GM11168 (cell line): ENCODE measurements around the gene DELE1.
"Not testable (repeated sequence)": the region's sequence is repeated elsewhere in the genome, so short reads cannot be mapped to it uniquely, and the experiment has no call there.

ENCODE experiments used
- in situ Hi-C: fragments of 300-500 bp; cut with MboI; formaldehyde crosslinking; loops from one replicate; pipeline ENCODE4 v1.12.0; 2022; ENCODE audit warnings: low sequenced_read_pairs; ENCODE audit not compliant: unreplicated experiment

The DELE1 gene

GRCh38 chr5:141883892-141884318, 39.8 kb upstream of the DELE1 start:
- in situ Hi-C loops: loop anchor here (5.0 kb wide), 1 partner anchor 182 kb away; no protein-coding TSS in a partner anchor

GRCh38 chr5:141889282-141889871, 34.3 kb upstream of the DELE1 start:
- in situ Hi-C loops: no loop called here

GRCh38 chr5:141890429-141890828, 33.2 kb upstream of the DELE1 start:
- in situ Hi-C loops: not testable (repeated sequence)

- in situ Hi-C loops: no loop called here
Observed at GRCh38 chr5:141897425-141897824, 26.2 kb upstream of the DELE1 start.

DNA sequence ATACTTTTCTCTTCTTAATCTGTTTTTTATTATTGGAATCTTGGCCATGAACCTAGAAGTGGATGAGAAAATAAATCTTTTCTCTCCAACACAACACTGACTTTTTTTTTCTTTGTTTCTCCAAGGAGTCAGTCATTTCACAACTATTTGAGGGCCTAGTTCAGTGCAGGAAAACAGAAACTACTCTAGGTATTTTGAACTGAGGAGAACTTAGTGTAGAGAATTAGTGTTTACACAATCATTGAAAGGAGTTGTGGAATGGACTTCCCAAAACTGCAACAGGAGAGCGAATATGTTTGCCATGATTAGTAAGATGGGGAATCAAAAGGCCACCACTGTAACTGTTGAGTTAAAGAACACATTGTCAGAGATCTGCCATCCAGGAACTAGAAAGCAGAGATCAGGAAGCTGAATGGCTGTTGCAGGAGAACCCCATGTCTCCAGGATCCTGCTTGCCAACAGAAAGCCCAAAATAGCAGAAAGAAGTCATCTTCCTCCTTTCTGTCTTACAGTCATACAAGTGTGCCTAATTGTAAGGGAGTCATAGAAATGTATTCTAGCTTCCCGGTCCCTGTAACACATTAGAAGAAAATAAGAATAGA, 25.1 kb upstream of the DELE1 start:
- in situ Hi-C loops: no loop called here

GRCh38 chr5:141902015-141902814, 21.5 kb upstream of the DELE1 start:
- in situ Hi-C loops: no loop called here

DNA sequence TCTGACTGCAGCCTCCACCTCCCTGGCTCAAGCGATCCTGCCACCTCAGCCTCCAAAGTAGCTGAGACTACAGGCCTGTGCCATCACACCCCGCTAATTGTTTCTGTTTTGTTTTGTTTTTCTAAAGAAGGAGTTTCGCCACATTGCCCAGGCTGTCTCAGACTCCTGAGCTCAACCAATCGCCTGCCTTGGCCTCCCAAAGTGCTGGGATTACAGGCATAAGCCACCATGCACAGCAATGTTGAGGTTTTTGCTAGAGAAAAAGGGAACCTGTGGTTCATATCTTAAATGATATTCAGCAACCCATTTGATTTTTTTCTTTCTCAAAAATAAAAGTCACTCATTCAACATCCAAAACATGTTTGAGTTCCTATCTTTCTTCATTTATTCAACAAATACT, 20.4 kb upstream of the DELE1 start:
- in situ Hi-C loops: no loop called here

DNA sequence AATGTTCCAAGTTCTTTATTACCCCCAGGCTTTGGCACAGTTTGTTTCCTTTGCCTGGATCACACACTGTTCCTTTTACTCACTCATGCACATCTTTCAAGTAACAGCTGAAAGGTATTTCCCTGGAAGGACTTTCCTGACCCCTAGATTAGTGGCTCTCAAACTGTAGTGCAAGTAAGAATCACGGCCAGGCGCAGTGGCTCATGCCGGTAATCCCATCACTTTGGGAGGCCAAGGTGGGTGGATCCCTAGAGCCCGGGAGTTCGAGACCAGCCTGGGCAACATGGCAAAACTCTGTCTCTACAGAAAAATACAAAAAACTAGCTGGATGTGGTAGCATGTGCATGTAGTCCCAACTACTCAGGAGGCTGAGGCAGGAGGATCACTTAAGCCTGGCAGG, 19.1 kb upstream of the DELE1 start:
- in situ Hi-C loops: no loop called here

GRCh38 chr5:141906517-141906916, 17.2 kb upstream of the DELE1 start:
- in situ Hi-C loops: no loop called here

DNA sequence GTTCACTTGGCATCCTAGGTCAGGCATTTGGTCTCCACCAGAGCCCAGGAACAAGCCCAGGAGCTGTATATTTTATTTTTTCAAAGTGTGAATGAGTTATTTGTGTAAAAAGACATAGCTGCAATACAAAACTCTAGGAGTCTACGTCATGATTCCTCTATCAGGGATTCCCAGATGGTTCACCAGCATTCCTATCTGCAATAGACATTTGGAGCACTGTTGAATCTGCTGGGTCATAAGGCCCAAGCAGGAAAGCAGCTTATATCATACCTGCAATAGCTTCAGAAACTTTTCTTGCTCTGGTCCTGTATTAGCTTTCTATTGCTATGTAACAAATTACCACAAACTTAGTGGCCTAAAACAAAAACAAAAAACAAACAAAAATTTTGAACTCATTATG, 16.7 kb upstream of the DELE1 start:
- in situ Hi-C loops: no loop called here

GRCh38 chr5:141908796-141909195, 14.9 kb upstream of the DELE1 start:
- in situ Hi-C loops: no loop called here

DNA sequence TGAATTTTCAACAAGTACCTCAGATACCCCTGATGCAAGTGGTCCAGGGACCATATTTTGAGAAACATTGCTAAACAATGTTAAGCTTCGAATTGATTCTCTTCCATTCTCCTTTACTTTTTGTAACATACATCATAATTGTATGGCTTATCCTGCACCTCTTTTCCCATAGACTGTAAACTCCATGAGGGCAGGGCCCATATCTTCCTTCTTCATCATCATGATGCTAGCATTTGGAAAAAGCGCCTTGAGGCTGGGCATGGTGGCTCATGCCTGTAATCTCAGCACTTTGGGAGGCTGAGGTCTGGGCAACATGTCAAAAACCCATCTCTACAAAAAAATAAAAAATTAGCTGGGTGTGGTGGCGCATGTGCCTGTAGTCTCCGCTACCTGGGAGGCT, 14.5 kb upstream of the DELE1 start:
- in situ Hi-C loops: no loop called here

DNA sequence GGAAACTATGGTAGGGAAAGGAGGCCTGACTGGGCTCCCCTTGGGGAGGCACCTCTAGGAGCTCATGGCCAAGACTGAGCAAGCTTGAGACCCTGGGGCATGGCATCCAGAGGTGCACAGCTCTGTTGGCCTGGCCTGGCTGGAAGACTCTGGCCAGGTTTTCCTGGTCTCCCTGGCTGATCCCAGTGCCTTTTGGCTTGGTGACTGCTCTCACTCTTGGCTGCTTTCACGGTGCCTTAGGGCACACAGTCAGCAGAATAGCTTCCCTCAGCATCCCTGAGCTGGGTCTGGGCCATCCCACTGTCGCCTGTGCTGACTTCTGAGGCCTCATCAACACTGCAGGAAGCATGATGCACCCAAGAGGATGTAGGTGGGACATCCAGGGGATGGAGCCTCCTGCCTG, 13.4 kb upstream of the DELE1 start:
- in situ Hi-C loops: no loop called here

GRCh38 chr5:141913560-141914198, 10.0 kb upstream of the DELE1 start:
- in situ Hi-C loops: no loop called here

DNA sequence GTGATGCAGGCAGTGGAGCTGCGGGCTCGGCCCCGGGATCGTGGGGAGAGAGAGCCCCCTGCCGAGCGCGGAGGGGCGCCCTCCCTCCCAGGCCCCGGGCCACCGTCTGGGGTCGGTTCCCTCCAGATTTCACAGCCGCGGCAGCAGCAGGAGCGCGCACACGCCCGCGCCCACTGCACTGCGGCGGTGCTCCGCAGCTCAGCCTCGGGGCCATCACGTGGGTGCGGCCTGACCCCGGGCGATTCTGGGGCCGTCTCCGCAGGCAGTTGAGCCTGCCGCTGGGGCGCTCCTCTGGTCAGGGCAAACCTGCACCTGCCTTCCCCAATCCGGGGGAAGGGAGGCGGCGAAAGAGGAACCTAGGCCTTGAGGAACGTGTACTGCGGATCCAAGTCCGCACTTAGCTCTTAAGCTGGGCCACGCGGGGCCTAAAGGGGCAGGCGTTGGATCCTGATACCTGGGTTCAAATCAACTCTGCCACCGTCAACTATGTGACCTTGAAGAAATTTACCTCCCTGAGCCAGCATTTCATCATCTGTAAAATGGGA, 9.4 kb upstream of the DELE1 start:
- in situ Hi-C loops: no loop called here

DNA sequence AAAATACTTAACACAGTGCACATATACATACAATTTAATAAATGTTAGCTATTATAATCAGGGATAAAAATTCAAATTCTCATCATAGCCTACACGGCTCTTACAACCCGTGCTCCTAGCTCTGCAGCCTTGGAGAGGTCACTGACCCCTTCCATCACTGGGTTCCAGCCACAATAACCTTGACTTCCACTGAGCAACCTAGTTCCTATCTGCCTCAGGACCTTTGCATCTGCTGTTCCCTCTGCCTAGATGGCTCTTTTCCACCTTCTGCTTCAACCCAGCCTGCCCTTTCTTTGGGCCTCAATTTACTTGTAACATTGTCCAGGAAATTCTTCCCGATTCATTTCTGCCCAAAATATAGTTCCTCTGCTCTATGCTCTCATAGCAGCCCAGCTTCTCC, 8.9 kb upstream of the DELE1 start:
- in situ Hi-C loops: no loop called here

- in situ Hi-C loops: no loop called here
Observed at GRCh38 chr5:141915881-141916336, 7.8 kb upstream of the DELE1 start.

DNA sequence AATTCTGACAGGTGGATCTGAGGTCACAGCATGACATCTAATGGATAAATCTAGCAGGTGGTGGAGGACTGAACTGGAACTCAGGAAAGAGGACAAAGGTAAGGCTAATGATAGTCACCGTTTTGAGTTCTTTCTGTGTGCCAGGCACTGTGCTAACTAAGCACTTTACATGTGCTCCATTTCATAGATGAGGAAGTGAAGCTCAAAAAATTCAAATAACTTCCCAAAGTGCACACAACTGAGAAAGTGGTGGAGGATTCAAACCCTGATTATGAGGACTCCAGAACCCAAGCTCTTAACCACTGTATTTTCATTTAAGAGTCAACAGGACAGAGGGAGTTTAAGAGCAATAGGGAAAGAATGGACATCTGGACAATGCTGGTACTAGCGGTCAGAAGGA, 7.1 kb upstream of the DELE1 start:
- in situ Hi-C loops: no loop called here

GRCh38 chr5:141917760-141918159, 5.9 kb upstream of the DELE1 start:
- in situ Hi-C loops: no loop called here

DNA sequence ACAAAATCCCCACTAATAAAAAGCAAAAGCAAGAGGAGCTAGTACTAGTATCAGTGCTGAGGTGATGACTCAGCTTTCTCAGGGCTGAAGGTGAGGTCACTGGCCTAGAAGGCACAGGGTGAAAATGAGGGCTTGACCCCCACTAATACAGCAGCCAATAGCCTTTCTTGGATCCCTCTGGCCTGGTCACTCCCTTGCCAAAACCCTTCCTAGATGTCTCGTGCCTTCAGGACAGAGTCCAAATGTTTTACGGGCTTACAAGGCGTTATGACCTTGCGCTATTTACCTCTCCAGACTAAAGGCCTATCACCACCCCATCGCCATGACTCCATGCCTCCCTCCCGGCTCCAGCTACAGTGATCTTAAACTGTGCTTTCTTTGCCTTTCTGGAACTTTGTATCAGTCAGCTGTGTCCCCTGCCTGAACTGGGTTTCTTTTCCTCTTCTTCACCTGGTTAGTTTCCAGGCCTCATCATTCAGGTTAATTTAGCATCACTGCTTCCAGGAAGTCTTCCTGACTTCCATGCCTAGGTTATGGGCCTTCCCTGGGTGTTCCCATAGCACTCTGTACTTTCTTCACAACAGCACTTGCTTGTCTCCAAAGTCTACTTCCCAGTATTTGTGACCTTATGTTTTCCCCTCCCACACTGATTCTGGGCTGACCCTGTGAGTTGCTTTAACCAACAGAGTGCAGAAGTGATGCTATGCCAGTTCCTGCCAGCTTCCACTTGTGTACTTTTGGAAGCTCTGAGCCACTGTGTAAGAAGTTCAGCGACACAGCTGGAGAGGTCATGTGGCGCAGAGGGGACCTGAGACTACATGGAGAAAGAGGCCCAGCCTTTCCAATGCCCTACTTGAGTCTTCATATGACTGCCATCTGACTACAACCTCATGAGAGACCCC, 4.2 kb upstream of the DELE1 start:
- in situ Hi-C loops: no loop called here
